ENCODE data around the gene ZSWIM7.

- TF ChIP-seq CTCF (IDR thresholded peaks at IDR 0.05) (no peak), EZH2 (IDR thresholded peaks at IDR 0.05) (no peak), EZH2phosphoT487 (IDR thresholded peaks at IDR 0.05) (no peak)
Measured at GRCh38 chr17:16033729-16034349, 34.3 kb upstream of the ZSWIM7 start.
